AG20443 (cell line): ENCODE data around the gene GP2.

Experiments used
- DNase-seq: peaks from one replicate; pipeline ENCODE4 v3.0.0; 2012; ENCODE audit warnings: low spot score, mixed read lengths

GP2 gene

GRCh38 chr16:20327444-20328041, at the start of gene GP2:
Gene GP2 (minus strand): TSS chr16:20327513. CDS start chr16:20326431, 1,082 bp downstream.
- DNase-seq, result no peak

- DNase-seq, result no peak
Observed at GRCh38 chr16:20372701-20373100, 45.4 kb upstream of the GP2 start.

GRCh38 chr16:20369452-20370054, 42.2 kb upstream of the GP2 start:
- DNase-seq, result no peak

- no peak for DNase-seq
Observed at GRCh38 chr16:20364051-20364450, 36.7 kb upstream of the GP2 start.

GRCh38 chr16:20363191-20363590, 35.9 kb upstream of the GP2 start:
- DNase-seq, result no peak

- DNase-seq, result no peak
Observed at GRCh38 chr16:20359997-20360396, 32.7 kb upstream of the GP2 start.

GRCh38 chr16:20355114-20355782, 27.9 kb upstream of the GP2 start:
- no peak for DNase-seq

GRCh38 chr16:20353379-20353778, 26.1 kb upstream of the GP2 start:
- DNase-seq, result no peak

- DNase-seq, result no peak
Observed at GRCh38 chr16:20352615-20353014, 25.3 kb upstream of the GP2 start, which contains the start of gene UMOD. Gene UMOD (minus strand): TSS chr16:20352715. CDS start chr16:20350737, 1,978 bp downstream.

- no peak for DNase-seq
Observed at GRCh38 chr16:20349615-20350014, 22.3 kb upstream of the GP2 start.

- DNase-seq, result no peak
Observed at GRCh38 chr16:20348365-20349185, 21.3 kb upstream of the GP2 start.

GRCh38 chr16:20347666-20348364, 20.5 kb upstream of the GP2 start:
- no peak for DNase-seq

- no peak for DNase-seq
Observed at GRCh38 chr16:20344611-20345010, 17.3 kb upstream of the GP2 start.

GRCh38 chr16:20339744-20340143, 12.4 kb upstream of the GP2 start:
- DNase-seq, result no peak

GRCh38 chr16:20336955-20337354, 9.6 kb upstream of the GP2 start:
- DNase-seq, result no peak

GRCh38 chr16:20334396-20334795, 7.1 kb upstream of the GP2 start:
- no peak for DNase-seq

- no peak for DNase-seq
Observed at GRCh38 chr16:20333120-20333519, 5.8 kb upstream of the GP2 start.

GRCh38 chr16:20332411-20332810, 5.1 kb upstream of the GP2 start:
- DNase-seq, result no peak

GRCh38 chr16:20331635-20332034, 4.3 kb upstream of the GP2 start:
- no peak for DNase-seq

GRCh38 chr16:20329392-20330138, 2.3 kb upstream of the GP2 start:
- DNase-seq, result no peak

GRCh38 chr16:20326321-20326720, 992 bp downstream of the GP2 start:
- no peak for DNase-seq
